Skeletal muscle tissue (tissue), 4 donors: ENCODE results near the gene FAM171A1. TPM values are rescaled to one million over a fixed set of nuclear protein-coding genes. Genes with fewer than 3 reads are reported as not detected.

Experiments
- H3K27ac ChIP-seq: one replicate; pipeline ENCODE4 v1.7.0; 2013; ENCODE audit warnings: mild to moderate bottlenecking, low read depth, low read length, inconsistent platforms
- H3K27me3 ChIP-seq, 3 donors: one replicate each; pipeline ENCODE4 v1.7.0; 2013; ENCODE audit warnings: low read length in 3 of 3; ENCODE audit not compliant: control insufficient read depth in 3 of 3, insufficient read depth in 3 of 3
- H3K36me3 ChIP-seq, 3 donors: one replicate each; pipeline ENCODE4 v1.7.0; 2013; ENCODE audit warnings: low read length in 3 of 3; ENCODE audit not compliant: control insufficient read depth in 3 of 3, insufficient read depth in 3 of 3
- H3K4me1 ChIP-seq, 3 donors: one replicate each; pipeline ENCODE4 v1.7.0; 2013; ENCODE audit warnings: low read length in 3 of 3, mild to moderate bottlenecking in 3 of 3; ENCODE audit not compliant: control insufficient read depth in 3 of 3, insufficient read depth in 3 of 3
- H3K4me3 ChIP-seq, 3 donors: one replicate each; pipeline ENCODE4 v1.7.0; 2013; ENCODE audit warnings: low read length in 3 of 3
- H3K9ac ChIP-seq, 3 donors: one replicate each; pipeline ENCODE4 v1.7.0; 2013; ENCODE audit warnings: low read length in 3 of 3, mild to moderate bottlenecking in 3 of 3, moderate library complexity in 2 of 3, low read depth in 1 of 3
- H3K9me3 ChIP-seq, 3 donors: one replicate each; pipeline ENCODE4 v1.7.0; 2013; ENCODE audit warnings: low read length in 3 of 3; ENCODE audit not compliant: control insufficient read depth in 3 of 3
- total RNA-seq: library from RNA; depleted of rRNA; stranded (reverse); fragments of >200 nt; gene quantifications from one replicate; pipeline ENCODE4 v1.2.3, GENCODE V29; 2014
- donor health status: Osteomylitis.

Gene FAM171A1
- total RNA-seq, 1 donor from 2014 or later: 11.0 TPM

GRCh38 chr10:15254808-15255648, 116.1 kb downstream of the FAM171A1 start:
- H3K36me3 ChIP-seq: no peaks in the 10 kb centered on the region
- no peak overlapping the region for H3K27ac ChIP-seq
- H3K27me3 ChIP-seq: no peaks in the 10 kb centered on the region
- no peaks in the 10 kb centered on the region for H3K4me1 ChIP-seq
- peak overlapping the region in 1 of 3 donors; percentile 13 for H3K4me3 ChIP-seq
- H3K9me3 ChIP-seq: no peaks in the 10 kb centered on the region
- no peak overlapping the region for H3K9ac ChIP-seq

GRCh38 chr10:15253951-15254807, 116.9 kb downstream of the FAM171A1 start:
- peak overlapping the region in 1 of 3 donors; percentile 13 for H3K4me3 ChIP-seq
- no peak overlapping the region for H3K9ac ChIP-seq

GRCh38 chr10:15252396-15252795, 118.7 kb downstream of the FAM171A1 start:
- Histone ChIP-seq H3K9me3 (no peaks in the 10 kb centered on the region), H3K9ac (no peak overlapping the region), H3K36me3 (no peaks in the 10 kb centered on the region), H3K4me3 (no peak overlapping the region), H3K4me1 (no peaks in the 10 kb centered on the region), H3K27ac (no peak overlapping the region), H3K27me3 (no peaks in the 10 kb centered on the region)

More at GRCh38 chr10:15253951-15254807, 116.9 kb downstream of the FAM171A1 start:
- H3K36me3 ChIP-seq: no peaks in the 10 kb centered on the region
- H3K9me3 ChIP-seq: no peaks in the 10 kb centered on the region
- H3K27ac ChIP-seq: no peak overlapping the region
- H3K4me1 ChIP-seq: no peaks in the 10 kb centered on the region
- no peaks in the 10 kb centered on the region for H3K27me3 ChIP-seq

GRCh38 chr10:15251791-15252380, 119.2 kb downstream of the FAM171A1 start:
- Histone ChIP-seq H3K9me3 (no peaks in the 10 kb centered on the region), H3K27me3 (no peaks in the 10 kb centered on the region), H3K4me1 (no peaks in the 10 kb centered on the region)

GRCh38 chr10:15245530-15245929, 125.6 kb downstream of the FAM171A1 start:
- H3K27me3 ChIP-seq: no peaks in the 10 kb centered on the region
- no peaks in the 10 kb centered on the region for H3K36me3 ChIP-seq
- H3K27ac ChIP-seq: no peak overlapping the region
- no peaks in the 10 kb centered on the region for H3K4me1 ChIP-seq
- no peak overlapping the region for H3K9ac ChIP-seq
- H3K4me3 ChIP-seq: no peak overlapping the region
- H3K9me3 ChIP-seq: no peaks in the 10 kb centered on the region

More at GRCh38 chr10:15251791-15252380, 119.2 kb downstream of the FAM171A1 start:
- no peak overlapping the region for H3K9ac ChIP-seq
- H3K4me3 ChIP-seq: no peak overlapping the region
- H3K36me3 ChIP-seq: no peaks in the 10 kb centered on the region
- no peak overlapping the region for H3K27ac ChIP-seq

- Histone ChIP-seq H3K9ac (no peak overlapping the region), H3K36me3 (no peaks in the 10 kb centered on the region), H3K9me3 (no peaks in the 10 kb centered on the region), H3K4me1 (no peaks in the 10 kb centered on the region), H3K4me3 (no peak overlapping the region), H3K27me3 (no peaks in the 10 kb centered on the region), H3K27ac (no peak overlapping the region)
These were observed 126.4 kb downstream of the FAM171A1 start for GRCh38 chr10:15244635-15245197.

GRCh38 chr10:15242261-15242840, 128.7 kb downstream of the FAM171A1 start:
- Histone ChIP-seq H3K36me3 (no peaks in the 10 kb centered on the region), H3K4me1 (no peaks in the 10 kb centered on the region), H3K27ac (no peak overlapping the region), H3K4me3 (no peak overlapping the region), H3K9ac (no peak overlapping the region), H3K27me3 (no peaks in the 10 kb centered on the region), H3K9me3 (no peaks in the 10 kb centered on the region)

GRCh38 chr10:15241306-15241705, 129.8 kb downstream of the FAM171A1 start:
- Histone ChIP-seq H3K9ac (no peak overlapping the region), H3K4me3 (no peak overlapping the region), H3K27ac (no peak overlapping the region), H3K36me3 (no peaks in the 10 kb centered on the region), H3K4me1 (no peaks in the 10 kb centered on the region), H3K9me3 (no peaks in the 10 kb centered on the region), H3K27me3 (no peaks in the 10 kb centered on the region)

- Histone ChIP-seq H3K36me3 (no peaks in the 10 kb centered on the region), H3K4me3 (no peak overlapping the region), H3K9me3 (no peaks in the 10 kb centered on the region), H3K4me1 (no peaks in the 10 kb centered on the region), H3K9ac (no peak overlapping the region), H3K27me3 (no peaks in the 10 kb centered on the region), H3K27ac (no peak overlapping the region)
These were observed 132.3 kb downstream of the FAM171A1 start for GRCh38 chr10:15238555-15239335.
